Measurements from ENCODE around the gene PSME4. TPM values are rescaled to one million over a fixed set of nuclear protein-coding genes. Genes with fewer than 3 reads are reported as not detected.

The PSME4 gene
- total and polyA plus RNA-seq, 2 experiments from 2014 or later, result 44.7 to 98.6 TPM

DNA sequence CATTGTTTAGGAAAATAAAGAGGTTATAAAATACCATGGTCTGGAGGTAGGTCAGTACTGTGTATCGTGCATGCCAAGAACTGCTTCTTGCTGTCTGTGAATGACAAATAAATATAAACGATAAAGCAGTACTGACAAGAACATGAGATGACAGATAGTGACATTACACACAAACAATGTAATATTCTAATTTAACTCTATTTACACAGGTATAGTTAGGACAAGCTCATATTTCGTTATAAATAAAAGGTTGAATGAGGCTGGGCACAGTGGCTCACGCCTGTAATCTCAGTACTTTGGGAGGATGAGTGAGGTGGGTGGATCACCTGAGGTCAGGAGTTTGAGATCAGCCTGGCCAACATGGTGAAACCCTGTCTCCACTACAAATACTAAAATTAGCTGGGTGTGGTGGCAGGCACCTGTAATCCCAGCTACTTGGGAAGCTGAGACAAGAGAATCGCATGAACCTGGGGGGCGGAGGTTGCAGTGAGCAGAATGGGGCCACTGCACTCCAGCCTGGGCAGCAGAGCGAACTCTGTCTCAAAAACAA, 96.3 kb downstream of the PSME4 start:
- H3F3A ChIP-seq (replicated peaks; ENCODE audit: low read depth), result no peaks in the 10 kb centered on the region
- peaks cover 11% of the 10 kb centered on the region; the same call in 1 of the 2 replicates for H3K4me1 ChIP-seq (ENCODE audit: insufficient read depth)
- no peaks in the 10 kb centered on the region for H3K27me3 ChIP-seq (ENCODE audit: insufficient read depth)
- Mint-ChIP-seq H3K9me3 (no peaks in the 10 kb centered on the region), H3K36me3 (ENCODE audit: low read depth) (peaks cover 46% of the 10 kb centered on the region), H3K27ac (no peak overlapping the region), H3K4me1 (peaks cover 22% of the 10 kb centered on the region), H3K4me3 (no peak overlapping the region), H3K27me3 (ENCODE audit: insufficient read depth, low read depth, poor library complexity) (no peaks in the 10 kb centered on the region)
- H3K9me2 ChIP-seq (ENCODE audit: insufficient read depth), result no peaks in the 10 kb centered on the region
- no peak for ATAC-seq
- no peak overlapping the region for H3K4me2 ChIP-seq
- TF ChIP-seq STAT1 (IDR thresholded peaks at IDR 0.05; ENCODE audit: unreplicated experiment), result no peak
- TF ChIP-seq ZNF114 (CRISPR knock-in tag; IDR thresholded peaks at IDR 0.05), result no peak
- TF ChIP-seq, protein P1, sequence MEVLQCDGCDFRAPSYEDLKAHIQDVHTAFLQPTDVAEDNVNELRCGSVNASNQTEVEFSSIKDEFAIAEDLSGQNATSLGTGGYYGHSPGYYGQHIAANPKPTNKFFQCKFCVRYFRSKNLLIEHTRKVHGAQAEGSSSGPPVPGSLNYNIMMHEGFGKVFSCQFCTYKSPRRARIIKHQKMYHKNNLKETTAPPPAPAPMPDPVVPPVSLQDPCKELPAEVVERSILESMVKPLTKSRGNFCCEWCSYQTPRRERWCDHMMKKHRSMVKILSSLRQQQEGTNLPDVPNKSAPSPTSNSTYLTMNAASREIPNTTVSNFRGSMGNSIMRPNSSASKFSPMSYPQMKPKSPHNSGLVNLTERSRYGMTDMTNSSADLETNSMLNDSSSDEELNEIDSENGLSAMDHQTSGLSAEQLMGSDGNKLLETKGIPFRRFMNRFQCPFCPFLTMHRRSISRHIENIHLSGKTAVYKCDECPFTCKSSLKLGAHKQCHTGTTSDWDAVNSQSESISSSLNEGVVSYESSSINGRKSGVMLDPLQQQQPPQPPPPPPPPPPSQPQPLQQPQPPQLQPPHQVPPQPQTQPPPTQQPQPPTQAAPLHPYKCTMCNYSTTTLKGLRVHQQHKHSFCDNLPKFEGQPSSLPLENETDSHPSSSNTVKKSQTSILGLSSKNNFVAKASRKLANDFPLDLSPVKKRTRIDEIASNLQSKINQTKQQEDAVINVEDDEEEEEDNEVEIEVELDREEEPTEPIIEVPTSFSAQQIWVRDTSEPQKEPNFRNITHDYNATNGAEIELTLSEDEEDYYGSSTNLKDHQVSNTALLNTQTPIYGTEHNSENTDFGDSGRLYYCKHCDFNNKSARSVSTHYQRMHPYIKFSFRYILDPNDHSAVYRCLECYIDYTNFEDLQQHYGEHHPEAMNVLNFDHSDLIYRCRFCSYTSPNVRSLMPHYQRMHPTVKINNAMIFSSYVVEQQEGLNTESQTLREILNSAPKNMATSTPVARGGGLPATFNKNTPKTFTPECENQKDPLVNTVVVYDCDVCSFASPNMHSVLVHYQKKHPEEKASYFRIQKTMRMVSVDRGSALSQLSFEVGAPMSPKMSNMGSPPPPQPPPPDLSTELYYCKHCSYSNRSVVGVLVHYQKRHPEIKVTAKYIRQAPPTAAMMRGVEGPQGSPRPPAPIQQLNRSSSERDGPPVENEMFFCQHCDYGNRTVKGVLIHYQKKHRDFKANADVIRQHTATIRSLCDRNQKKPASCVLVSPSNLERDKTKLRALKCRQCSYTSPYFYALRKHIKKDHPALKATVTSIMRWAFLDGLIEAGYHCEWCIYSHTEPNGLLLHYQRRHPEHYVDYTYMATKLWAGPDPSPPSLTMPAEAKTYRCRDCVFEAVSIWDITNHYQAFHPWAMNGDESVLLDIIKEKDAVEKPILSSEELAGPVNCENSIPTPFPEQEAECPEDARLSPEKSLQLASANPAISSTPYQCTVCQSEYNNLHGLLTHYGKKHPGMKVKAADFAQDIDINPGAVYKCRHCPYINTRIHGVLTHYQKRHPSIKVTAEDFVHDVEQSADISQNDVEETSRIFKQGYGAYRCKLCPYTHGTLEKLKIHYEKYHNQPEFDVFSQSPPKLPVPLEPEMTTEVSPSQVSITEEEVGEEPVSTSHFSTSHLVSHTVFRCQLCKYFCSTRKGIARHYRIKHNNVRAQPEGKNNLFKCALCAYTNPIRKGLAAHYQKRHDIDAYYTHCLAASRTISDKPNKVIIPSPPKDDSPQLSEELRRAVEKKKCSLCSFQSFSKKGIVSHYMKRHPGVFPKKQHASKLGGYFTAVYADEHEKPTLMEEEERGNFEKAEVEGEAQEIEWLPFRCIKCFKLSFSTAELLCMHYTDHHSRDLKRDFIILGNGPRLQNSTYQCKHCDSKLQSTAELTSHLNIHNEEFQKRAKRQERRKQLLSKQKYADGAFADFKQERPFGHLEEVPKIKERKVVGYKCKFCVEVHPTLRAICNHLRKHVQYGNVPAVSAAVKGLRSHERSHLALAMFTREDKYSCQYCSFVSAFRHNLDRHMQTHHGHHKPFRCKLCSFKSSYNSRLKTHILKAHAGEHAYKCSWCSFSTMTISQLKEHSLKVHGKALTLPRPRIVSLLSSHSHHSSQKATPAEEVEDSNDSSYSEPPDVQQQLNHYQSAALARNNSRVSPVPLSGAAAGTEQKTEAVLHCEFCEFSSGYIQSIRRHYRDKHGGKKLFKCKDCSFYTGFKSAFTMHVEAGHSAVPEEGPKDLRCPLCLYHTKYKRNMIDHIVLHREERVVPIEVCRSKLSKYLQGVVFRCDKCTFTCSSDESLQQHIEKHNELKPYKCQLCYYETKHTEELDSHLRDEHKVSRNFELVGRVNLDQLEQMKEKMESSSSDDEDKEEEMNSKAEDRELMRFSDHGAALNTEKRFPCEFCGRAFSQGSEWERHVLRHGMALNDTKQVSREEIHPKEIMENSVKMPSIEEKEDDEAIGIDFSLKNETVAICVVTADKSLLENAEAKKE (CRISPR knock-in tag; IDR thresholded peaks at IDR 0.05), result no peak
- TF ChIP-seq EZH2 (IDR thresholded peaks at IDR 0.05; ENCODE audit: low read depth, unreplicated experiment), result no peak
- TF ChIP-seq, protein P2, sequence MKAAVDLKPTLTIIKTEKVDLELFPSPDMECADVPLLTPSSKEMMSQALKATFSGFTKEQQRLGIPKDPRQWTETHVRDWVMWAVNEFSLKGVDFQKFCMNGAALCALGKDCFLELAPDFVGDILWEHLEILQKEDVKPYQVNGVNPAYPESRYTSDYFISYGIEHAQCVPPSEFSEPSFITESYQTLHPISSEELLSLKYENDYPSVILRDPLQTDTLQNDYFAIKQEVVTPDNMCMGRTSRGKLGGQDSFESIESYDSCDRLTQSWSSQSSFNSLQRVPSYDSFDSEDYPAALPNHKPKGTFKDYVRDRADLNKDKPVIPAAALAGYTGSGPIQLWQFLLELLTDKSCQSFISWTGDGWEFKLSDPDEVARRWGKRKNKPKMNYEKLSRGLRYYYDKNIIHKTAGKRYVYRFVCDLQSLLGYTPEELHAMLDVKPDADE (IDR thresholded peaks at IDR 0.05), result no peak
- no peak for TF ChIP-seq JUNB (IDR thresholded peaks at IDR 0.05; ENCODE audit: unreplicated experiment)
- peaks cover 26% of the 10 kb centered on the region; the same call in 1 of the 2 replicates for H3K36me3 ChIP-seq (ENCODE audit: insufficient read depth)
- H3K4me3 ChIP-seq, result no peak overlapping the region
- H3K27ac ChIP-seq (ENCODE audit: low read depth), result no peak overlapping the region
- DNase-seq (ENCODE audit: low spot score), result no peak
- H2AFZ ChIP-seq, result no peak overlapping the region
- no peaks in the 10 kb centered on the region for H4K20me1 ChIP-seq (replicated peaks; ENCODE audit: insufficient read depth)
- H3K79me2 ChIP-seq (replicated peaks; ENCODE audit: insufficient read depth), result no peaks in the 10 kb centered on the region

All from GM23338 (cell line).